Measurements from ENCODE around the gene DKK2. TPM values are rescaled to one million over a fixed set of nuclear protein-coding genes. Genes with fewer than 3 reads are reported as not detected.

The DKK2 gene, protein sequence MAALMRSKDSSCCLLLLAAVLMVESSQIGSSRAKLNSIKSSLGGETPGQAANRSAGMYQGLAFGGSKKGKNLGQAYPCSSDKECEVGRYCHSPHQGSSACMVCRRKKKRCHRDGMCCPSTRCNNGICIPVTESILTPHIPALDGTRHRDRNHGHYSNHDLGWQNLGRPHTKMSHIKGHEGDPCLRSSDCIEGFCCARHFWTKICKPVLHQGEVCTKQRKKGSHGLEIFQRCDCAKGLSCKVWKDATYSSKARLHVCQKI
- total RNA-seq, result 0.25 and 0.33 TPM in 2 replicates

DNA sequence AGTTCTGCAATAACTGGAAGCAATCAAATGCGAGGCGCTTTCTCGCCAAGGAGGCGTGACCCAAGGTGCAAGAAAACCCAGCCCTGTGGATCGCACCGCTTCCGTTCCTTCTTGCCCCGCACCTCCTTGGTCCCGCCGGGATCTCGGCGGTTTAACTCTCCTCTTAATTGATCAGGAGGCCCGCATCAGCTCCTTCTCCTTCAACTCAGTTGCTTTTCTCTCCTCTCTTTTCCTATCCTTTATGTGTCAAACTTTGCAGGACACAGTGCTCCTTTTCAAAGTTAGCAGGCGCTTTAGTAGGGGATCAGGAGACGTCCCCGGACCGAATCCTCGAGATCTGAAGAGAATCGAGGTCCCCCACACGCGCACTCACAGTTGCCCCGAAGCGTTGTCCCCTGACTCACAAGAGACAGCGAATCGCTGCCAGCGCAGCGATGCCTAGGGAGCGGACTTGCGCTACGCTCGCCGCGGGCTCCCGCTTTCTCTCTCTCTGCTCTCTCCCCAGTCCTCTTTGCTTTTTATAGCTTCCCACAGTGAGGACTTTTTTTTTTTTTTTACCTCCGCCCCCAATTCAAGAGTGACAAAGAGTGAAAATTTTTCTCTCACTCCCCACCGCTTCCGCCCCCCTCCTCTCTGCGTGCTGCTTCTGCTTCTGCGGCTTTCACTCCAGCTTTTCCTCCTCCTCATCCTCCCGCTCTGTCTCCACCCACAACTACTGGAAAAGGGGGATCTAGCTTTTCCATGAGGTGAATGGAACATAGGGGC, at the start of gene DKK2:
TSS of gene DKK2 (minus strand) at position 495 of the 765 bp plus-strand sequence. CDS start 722 bp downstream, outside the sequence.

